ENCODE measurements around the gene EPHA4.

The EPHA4 gene

DNA sequence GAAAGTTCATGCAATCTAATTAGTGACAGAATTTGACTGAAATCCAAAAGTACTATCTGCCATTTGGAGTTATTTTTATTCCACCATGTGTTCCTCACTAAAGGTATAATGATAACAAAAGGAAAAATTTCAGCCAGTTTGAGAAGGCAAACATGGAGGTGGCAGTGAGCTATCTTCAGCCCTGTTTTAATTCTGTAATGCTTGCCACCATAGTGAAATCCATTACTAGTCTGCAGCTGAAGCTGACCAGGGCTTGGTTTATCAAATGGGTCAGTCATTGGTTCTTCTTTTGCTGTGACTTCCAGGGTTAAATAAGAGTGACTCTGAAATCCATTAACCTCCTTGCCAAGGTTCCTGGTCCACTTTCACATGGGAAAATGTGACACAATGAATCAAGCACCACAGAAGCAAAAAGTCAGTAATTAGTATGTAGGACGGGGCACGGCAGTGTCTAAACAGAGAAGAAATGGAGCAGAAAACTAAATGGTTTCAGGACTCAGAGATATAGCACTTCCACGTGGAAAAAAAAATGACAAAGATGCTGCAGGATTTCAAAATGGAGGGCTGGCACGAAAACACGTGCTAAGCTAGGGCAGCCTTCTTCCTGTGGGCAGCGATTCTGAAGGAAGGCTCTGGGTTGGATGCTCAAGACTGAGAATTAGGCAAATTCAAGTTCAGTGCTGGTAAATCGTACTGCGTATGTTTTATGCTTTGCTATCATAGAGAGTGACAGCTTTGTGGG, 87.2 kb downstream of the EPHA4 start:
- Histone ChIP-seq H3K27me3 (ENCODE audit: control insufficient read depth in 5 of 5, insufficient read depth in 4 of 5, low read length in 5 of 5) (no peaks in the 10 kb centered on the region), H3K9me3 (ENCODE audit: control insufficient read depth in 5 of 5, low read length in 5 of 5) (no peaks in the 10 kb centered on the region), H3K4me1 (ENCODE audit: control insufficient read depth in 5 of 5, insufficient read depth in 5 of 5, low read length in 5 of 5) (peaks cover 0 to 25% (median 8%) of the 10 kb centered on the region in 5 donors), H3K4me3 (ENCODE audit: low read depth in 1 of 5, low read length in 5 of 5) (no peak overlapping the region), H3K9ac (ENCODE audit: low read length in 5 of 5) (no peak overlapping the region), H3K27ac (ENCODE audit: low read depth, low read length) (no peak overlapping the region), H3K36me3 (ENCODE audit: control insufficient read depth in 5 of 5, insufficient read depth in 5 of 5, low read length in 5 of 5) (no peaks in the 10 kb centered on the region)

DNA sequence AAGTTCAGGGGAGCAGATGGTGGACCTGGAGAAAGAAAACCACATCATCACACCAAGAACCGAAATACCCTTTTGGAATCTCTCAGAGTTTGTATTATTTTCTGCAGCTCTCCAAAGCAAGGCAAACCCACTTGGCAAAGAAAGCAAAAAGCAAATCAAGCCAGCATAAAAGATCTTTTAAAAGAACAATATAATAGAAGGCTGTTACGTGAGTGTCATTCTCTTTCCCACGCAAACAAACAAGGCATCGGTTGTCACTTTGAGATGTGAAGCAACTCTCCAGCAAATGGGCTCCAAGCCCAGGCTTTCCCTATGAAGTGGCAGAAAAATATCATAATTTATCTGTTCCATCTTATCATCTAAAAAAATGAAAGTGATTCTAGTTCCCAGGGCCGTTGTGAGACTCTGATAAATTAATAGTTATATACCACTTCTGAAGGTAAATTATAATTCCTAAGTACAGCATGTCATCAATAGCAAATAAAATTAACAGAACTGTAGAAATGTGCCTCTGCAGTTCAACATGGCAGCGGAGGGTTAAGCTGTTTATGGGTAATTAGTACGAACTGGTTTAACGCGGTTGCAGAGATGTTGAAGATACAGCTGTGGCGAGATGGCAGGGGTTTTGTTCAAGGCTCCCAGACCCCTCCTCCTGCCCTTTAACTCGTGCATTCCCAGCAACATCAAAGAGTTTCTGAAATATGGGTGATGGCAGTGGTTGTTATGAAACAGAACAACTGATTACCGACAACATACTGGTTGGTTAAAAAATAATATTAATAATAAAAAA, 89.2 kb downstream of the EPHA4 start:
- H3K9ac ChIP-seq (ENCODE audit: low read length in 5 of 5): no peak overlapping the region
- H3K9me3 ChIP-seq (ENCODE audit: control insufficient read depth in 5 of 5, low read length in 5 of 5): no peaks in the 10 kb centered on the region
- H3K27me3 ChIP-seq (ENCODE audit: control insufficient read depth in 5 of 5, insufficient read depth in 4 of 5, low read length in 5 of 5): no peaks in the 10 kb centered on the region
- H3K4me3 ChIP-seq (ENCODE audit: low read depth in 1 of 5, low read length in 5 of 5): no peak overlapping the region
- peaks cover 2 to 22% (median 9%) of the 10 kb centered on the region in 5 donors for H3K4me1 ChIP-seq (ENCODE audit: control insufficient read depth in 5 of 5, insufficient read depth in 5 of 5, low read length in 5 of 5)
- H3K27ac ChIP-seq (ENCODE audit: low read depth, low read length): no peak overlapping the region
- H3K36me3 ChIP-seq (ENCODE audit: control insufficient read depth in 5 of 5, insufficient read depth in 5 of 5, low read length in 5 of 5): no peaks in the 10 kb centered on the region

DNA sequence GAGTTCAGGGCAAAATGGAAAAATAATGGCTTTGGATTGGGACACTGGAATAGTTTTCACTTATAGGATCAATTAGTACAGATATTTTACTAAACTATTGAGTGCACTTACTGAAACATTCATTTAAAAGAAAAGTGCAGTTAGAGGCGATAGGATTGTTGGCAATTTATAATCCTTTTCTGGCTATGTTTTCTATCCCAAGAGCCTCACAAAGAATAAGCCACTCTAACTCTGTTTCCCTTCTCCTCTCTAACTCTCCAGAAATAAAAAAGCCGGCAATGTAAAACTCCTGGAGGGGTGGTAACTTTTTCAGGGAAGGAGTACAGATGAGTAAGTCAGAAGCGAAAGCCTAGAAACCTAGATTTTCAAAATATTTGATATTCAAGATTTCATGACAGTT, 91.3 kb downstream of the EPHA4 start:
- no peaks in the 10 kb centered on the region for H3K36me3 ChIP-seq (ENCODE audit: control insufficient read depth in 5 of 5, insufficient read depth in 5 of 5, low read length in 5 of 5)
- H3K4me1 ChIP-seq (ENCODE audit: control insufficient read depth in 5 of 5, insufficient read depth in 5 of 5, low read length in 5 of 5): peaks cover 2 to 22% (median 11%) of the 10 kb centered on the region in 5 donors
- H3K9me3 ChIP-seq (ENCODE audit: control insufficient read depth in 5 of 5, low read length in 5 of 5): no peaks in the 10 kb centered on the region
- H3K9ac ChIP-seq (ENCODE audit: low read length in 5 of 5): no peak overlapping the region
- H3K4me3 ChIP-seq (ENCODE audit: low read depth in 1 of 5, low read length in 5 of 5): no peak overlapping the region
- H3K27ac ChIP-seq (ENCODE audit: low read depth, low read length): no peak overlapping the region
- H3K27me3 ChIP-seq (ENCODE audit: control insufficient read depth in 5 of 5, insufficient read depth in 4 of 5, low read length in 5 of 5): no peaks in the 10 kb centered on the region

DNA sequence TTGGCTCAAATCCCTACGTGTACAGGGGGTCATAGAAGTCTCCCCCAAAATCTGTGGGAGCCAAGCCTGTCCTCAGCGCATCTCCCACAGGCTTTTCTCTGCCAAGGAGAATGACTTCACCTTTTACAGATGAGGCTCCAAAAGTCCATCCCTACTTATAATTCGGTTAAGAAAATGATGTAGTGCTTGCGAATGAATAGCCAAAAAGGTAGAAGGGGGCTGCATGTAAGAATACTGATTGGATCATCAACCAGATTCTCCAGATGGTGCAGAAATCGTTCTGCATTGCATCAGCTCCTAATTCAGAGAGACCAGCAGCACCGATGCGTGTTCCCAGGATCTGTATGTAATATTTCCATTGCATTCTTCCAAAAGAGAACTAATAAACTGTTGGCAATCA, 91.9 kb downstream of the EPHA4 start:
- Histone ChIP-seq H3K9ac (ENCODE audit: low read length in 5 of 5) (no peak overlapping the region), H3K4me1 (ENCODE audit: control insufficient read depth in 5 of 5, insufficient read depth in 5 of 5, low read length in 5 of 5) (peaks cover 2 to 22% (median 11%) of the 10 kb centered on the region in 5 donors), H3K27me3 (ENCODE audit: control insufficient read depth in 5 of 5, insufficient read depth in 4 of 5, low read length in 5 of 5) (no peaks in the 10 kb centered on the region), H3K4me3 (ENCODE audit: low read depth in 1 of 5, low read length in 5 of 5) (no peak overlapping the region), H3K9me3 (ENCODE audit: control insufficient read depth in 5 of 5, low read length in 5 of 5) (no peaks in the 10 kb centered on the region), H3K36me3 (ENCODE audit: control insufficient read depth in 5 of 5, insufficient read depth in 5 of 5, low read length in 5 of 5) (no peaks in the 10 kb centered on the region), H3K27ac (ENCODE audit: low read depth, low read length) (no peak overlapping the region)

DNA sequence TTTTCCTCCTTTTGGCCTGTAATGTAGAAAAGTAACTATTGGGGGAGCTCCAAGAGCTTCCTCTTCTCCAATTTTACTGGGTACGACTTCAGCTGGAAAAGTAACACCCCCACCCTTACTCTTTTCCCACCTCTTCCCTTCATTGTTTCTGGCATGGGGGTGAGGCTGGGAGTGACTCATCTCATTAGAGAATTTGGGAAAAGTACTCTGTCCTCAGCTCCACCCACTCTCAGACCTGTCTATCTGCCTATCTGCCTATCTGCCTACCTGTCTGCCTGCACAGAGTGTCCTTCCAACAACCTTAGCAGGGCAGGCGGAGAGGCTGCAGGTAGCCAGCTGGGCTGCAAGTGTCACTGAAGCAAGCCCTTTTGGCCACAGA, 93.6 kb downstream of the EPHA4 start:
- H3K9me3 ChIP-seq (ENCODE audit: control insufficient read depth in 5 of 5, low read length in 5 of 5): no peaks in the 10 kb centered on the region
- no peak overlapping the region for H3K9ac ChIP-seq (ENCODE audit: low read length in 5 of 5)
- H3K4me3 ChIP-seq (ENCODE audit: low read depth in 1 of 5, low read length in 5 of 5): no peak overlapping the region
- H3K36me3 ChIP-seq (ENCODE audit: control insufficient read depth in 5 of 5, insufficient read depth in 5 of 5, low read length in 5 of 5): no peaks in the 10 kb centered on the region
- H3K27ac ChIP-seq (ENCODE audit: low read depth, low read length): no peak overlapping the region
- H3K27me3 ChIP-seq (ENCODE audit: control insufficient read depth in 5 of 5, insufficient read depth in 4 of 5, low read length in 5 of 5): no peaks in the 10 kb centered on the region
- H3K4me1 ChIP-seq (ENCODE audit: control insufficient read depth in 5 of 5, insufficient read depth in 5 of 5, low read length in 5 of 5): peaks cover 2 to 20% (median 11%) of the 10 kb centered on the region in 5 donors

DNA sequence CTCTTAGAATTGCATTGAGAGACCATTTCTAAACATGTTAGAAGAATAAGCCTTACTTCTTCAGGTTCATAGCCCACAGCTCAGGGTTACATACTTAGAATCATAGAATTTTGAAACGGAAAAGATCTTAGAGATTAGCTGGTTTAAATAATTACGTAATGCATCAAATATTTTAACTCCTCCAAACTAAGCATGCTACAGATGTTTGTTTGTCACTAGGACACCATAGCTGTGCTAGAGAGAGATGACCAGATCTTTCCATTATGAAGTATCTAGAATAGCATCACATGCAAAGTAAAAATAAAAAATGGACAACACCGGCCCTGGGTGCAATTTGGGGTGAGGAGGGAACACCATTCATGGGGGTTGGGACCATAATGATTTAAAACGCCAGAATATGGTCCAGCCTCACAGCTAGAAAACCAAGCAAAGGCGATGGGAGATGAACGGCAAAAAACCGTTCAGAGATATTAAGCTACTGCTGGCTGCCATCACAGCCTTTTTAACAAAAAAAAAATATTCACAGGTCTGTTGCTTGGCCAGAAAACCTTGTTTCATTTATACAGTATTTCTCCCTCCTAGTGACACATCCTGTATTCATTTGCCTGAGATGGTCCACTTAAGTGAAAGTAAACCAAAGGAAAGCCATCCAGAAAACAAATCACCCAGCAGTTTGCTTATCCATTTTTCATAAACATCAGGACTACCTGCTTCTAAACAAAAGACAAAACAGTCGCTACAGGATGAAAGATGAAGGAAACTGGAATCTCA, 94.2 kb downstream of the EPHA4 start:
- H3K9me3 ChIP-seq (ENCODE audit: control insufficient read depth in 5 of 5, low read length in 5 of 5): no peaks in the 10 kb centered on the region
- H3K4me3 ChIP-seq (ENCODE audit: low read depth in 1 of 5, low read length in 5 of 5): no peak overlapping the region
- no peak overlapping the region for H3K27ac ChIP-seq (ENCODE audit: low read depth, low read length)
- H3K4me1 ChIP-seq (ENCODE audit: control insufficient read depth in 5 of 5, insufficient read depth in 5 of 5, low read length in 5 of 5): peaks cover 2 to 18% (median 11%) of the 10 kb centered on the region in 5 donors
- H3K36me3 ChIP-seq (ENCODE audit: control insufficient read depth in 5 of 5, insufficient read depth in 5 of 5, low read length in 5 of 5): no peaks in the 10 kb centered on the region
- no peak overlapping the region for H3K9ac ChIP-seq (ENCODE audit: low read length in 5 of 5)
- H3K27me3 ChIP-seq (ENCODE audit: control insufficient read depth in 5 of 5, insufficient read depth in 4 of 5, low read length in 5 of 5): no peaks in the 10 kb centered on the region

DNA sequence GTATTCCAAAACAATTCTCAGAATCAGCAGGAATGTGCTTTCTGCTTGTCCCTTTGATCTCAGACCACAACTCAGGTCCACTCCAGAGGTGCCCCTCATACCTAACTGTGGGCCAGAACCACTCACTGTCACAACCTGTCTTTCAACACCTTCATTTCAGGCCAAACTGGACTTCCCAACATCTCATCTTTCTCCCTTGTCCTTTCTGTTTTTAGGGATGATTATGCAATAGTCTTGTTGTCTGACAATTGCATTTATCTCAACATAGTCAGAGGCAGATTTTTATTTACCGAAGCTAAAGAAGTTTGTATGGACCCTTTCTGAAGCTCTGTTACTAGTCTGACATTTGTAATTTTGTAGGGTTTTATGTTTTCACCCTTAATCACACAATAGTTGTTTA, 95.9 kb downstream of the EPHA4 start:
- no peaks in the 10 kb centered on the region for H3K27me3 ChIP-seq (ENCODE audit: control insufficient read depth in 5 of 5, insufficient read depth in 4 of 5, low read length in 5 of 5)
- no peaks in the 10 kb centered on the region for H3K36me3 ChIP-seq (ENCODE audit: control insufficient read depth in 5 of 5, insufficient read depth in 5 of 5, low read length in 5 of 5)
- no peak overlapping the region for H3K4me3 ChIP-seq (ENCODE audit: low read depth in 1 of 5, low read length in 5 of 5)
- no peak overlapping the region for H3K27ac ChIP-seq (ENCODE audit: low read depth, low read length)
- no peaks in the 10 kb centered on the region for H3K9me3 ChIP-seq (ENCODE audit: control insufficient read depth in 5 of 5, low read length in 5 of 5)
- H3K9ac ChIP-seq (ENCODE audit: low read length in 5 of 5): no peak overlapping the region
- peaks cover 0 to 15% (median 6%) of the 10 kb centered on the region in 5 donors for H3K4me1 ChIP-seq (ENCODE audit: control insufficient read depth in 5 of 5, insufficient read depth in 5 of 5, low read length in 5 of 5)

DNA sequence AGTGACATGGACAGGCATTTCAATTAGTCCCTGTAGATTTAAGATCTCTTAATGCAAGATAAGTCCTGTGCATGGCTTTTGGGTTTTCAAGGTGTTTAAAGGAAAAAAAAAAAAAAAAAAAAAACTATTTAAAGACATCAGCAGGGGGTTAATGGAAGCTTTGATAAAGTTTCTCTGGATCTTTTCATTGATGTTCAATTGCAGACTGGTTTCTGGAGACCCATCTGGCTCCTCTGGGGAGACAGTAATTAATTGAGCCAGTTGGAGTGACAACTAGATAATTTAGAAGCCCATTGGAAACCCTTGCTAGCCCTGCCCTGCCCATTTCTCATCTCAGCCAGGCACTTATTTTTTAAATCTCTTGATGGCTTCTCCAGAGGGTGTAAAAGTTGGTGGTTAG, 98.7 kb downstream of the EPHA4 start:
- Histone ChIP-seq H3K27me3 (ENCODE audit: control insufficient read depth in 5 of 5, insufficient read depth in 4 of 5, low read length in 5 of 5) (no peaks in the 10 kb centered on the region), H3K9me3 (ENCODE audit: control insufficient read depth in 5 of 5, low read length in 5 of 5) (no peaks in the 10 kb centered on the region), H3K4me3 (ENCODE audit: low read depth in 1 of 5, low read length in 5 of 5) (no peak overlapping the region), H3K27ac (ENCODE audit: low read depth, low read length) (no peak overlapping the region), H3K36me3 (ENCODE audit: control insufficient read depth in 5 of 5, insufficient read depth in 5 of 5, low read length in 5 of 5) (no peaks in the 10 kb centered on the region), H3K4me1 (ENCODE audit: control insufficient read depth in 5 of 5, insufficient read depth in 5 of 5, low read length in 5 of 5) (peaks cover 0 to 9% (median 0%) of the 10 kb centered on the region in 5 donors), H3K9ac (ENCODE audit: low read length in 5 of 5) (no peak overlapping the region)

DNA sequence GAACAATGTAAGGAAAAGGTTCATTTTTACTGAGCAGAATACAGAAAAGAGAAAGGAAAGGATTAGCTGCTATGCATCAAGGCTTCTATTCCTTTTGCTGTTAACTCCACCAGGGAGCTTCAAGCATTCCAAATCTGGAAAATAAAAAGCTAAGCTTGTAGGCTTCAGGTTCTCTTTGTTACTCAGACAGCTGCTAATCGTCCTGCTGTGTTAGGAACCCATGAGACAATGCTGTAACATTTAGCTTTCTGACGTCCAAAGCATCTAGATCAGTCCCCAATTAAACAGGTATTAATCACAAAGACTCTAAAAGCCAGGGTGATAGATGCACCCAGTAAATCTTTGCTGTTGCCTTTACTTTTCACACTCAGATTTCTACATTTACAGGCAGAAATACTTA, 103.8 kb downstream of the EPHA4 start:
- H3K27ac ChIP-seq (ENCODE audit: low read depth, low read length): no peak overlapping the region

DNA sequence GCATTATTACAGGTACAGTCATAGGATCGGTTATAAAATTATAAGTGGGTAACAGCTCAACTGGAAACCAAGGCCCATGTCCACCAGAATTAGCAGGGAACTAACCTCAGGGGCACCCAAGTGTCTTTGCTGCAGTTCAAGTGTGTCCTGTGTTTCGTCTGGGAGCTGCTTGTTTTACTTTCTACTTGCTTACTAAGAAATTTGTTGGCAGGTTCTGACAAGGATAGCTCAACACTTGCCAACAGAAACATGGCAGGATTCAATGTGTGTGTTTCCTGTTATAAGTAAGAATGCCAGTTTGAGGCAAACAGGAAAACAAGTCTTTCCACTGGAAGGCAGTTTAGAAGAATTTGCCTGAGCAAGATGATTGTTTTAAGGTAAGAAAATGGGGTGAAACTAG, 104.5 kb downstream of the EPHA4 start:
- Histone ChIP-seq H3K9me3 (ENCODE audit: control insufficient read depth in 5 of 5, low read length in 5 of 5) (no peaks in the 10 kb centered on the region), H3K27me3 (ENCODE audit: control insufficient read depth in 5 of 5, insufficient read depth in 4 of 5, low read length in 5 of 5) (no peaks in the 10 kb centered on the region), H3K9ac (ENCODE audit: low read length in 5 of 5) (no peak overlapping the region), H3K4me1 (ENCODE audit: control insufficient read depth in 5 of 5, insufficient read depth in 5 of 5, low read length in 5 of 5) (peaks cover 0 to 11% (median 0%) of the 10 kb centered on the region in 5 donors), H3K4me3 (ENCODE audit: low read depth in 1 of 5, low read length in 5 of 5) (no peak overlapping the region), H3K27ac (ENCODE audit: low read depth, low read length) (no peak overlapping the region), H3K36me3 (ENCODE audit: control insufficient read depth in 5 of 5, insufficient read depth in 5 of 5, low read length in 5 of 5) (no peaks in the 10 kb centered on the region)

More for the DNA sequence above, 103.8 kb downstream of the EPHA4 start:
- Histone ChIP-seq H3K4me1 (ENCODE audit: control insufficient read depth in 5 of 5, insufficient read depth in 5 of 5, low read length in 5 of 5) (peaks cover 0 to 11% (median 0%) of the 10 kb centered on the region in 5 donors), H3K36me3 (ENCODE audit: control insufficient read depth in 5 of 5, insufficient read depth in 5 of 5, low read length in 5 of 5) (no peaks in the 10 kb centered on the region), H3K9me3 (ENCODE audit: control insufficient read depth in 5 of 5, low read length in 5 of 5) (no peaks in the 10 kb centered on the region), H3K9ac (ENCODE audit: low read length in 5 of 5) (no peak overlapping the region), H3K4me3 (ENCODE audit: low read depth in 1 of 5, low read length in 5 of 5) (no peak overlapping the region), H3K27me3 (ENCODE audit: control insufficient read depth in 5 of 5, insufficient read depth in 4 of 5, low read length in 5 of 5) (no peaks in the 10 kb centered on the region)

Measured in subcutaneous abdominal adipose tissue (tissue), 5 donors.